NCI-H510A (cell line): ENCODE results near the gene HK3.

Source experiments
- DNase-seq: peaks from one replicate; lab custom pipeline; 2025; lab: John Stamatoyannopoulos, UW

HK3 gene

DNA sequence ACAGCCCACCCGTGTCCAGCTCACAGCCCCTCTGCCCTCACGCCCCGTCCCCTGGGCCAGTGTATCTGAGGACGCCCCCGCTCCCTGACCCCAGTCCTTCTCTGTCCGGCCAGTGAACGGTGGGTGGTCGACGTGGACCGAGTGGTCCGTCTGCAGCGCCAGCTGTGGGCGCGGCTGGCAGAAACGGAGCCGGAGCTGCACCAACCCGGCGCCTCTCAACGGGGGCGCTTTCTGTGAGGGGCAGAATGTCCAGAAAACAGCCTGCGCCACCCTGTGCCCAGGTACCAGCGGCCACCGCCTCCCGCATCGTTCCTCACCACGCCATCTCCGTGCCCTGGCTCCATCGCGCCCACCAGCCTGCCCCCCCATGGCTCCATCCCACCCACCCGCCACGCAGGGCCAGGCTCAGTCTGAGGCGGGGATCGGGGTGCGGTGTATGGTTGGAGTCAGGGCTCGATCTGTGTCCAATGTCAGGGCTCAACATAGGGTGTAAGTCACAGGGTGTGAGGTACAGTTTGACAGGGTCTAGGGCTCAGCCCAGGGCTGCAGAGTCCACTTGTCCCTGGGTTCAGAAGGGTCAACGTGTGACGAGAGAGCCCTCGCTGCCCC lies 29.5 kb downstream of the HK3 start:
- DNase-seq: no peak

GRCh38 chr5:176868731-176869130 lies 30.4 kb downstream of the HK3 start:
- DNase-seq: no peak

- no peak for DNase-seq
Measured at GRCh38 chr5:176868126-176868525, 31.0 kb downstream of the HK3 start.

GRCh38 chr5:176866707-176867310 lies 32.3 kb downstream of the HK3 start:
- DNase-seq: no peak

GRCh38 chr5:176865964-176866363 lies 33.2 kb downstream of the HK3 start:
- no peak for DNase-seq

DNA sequence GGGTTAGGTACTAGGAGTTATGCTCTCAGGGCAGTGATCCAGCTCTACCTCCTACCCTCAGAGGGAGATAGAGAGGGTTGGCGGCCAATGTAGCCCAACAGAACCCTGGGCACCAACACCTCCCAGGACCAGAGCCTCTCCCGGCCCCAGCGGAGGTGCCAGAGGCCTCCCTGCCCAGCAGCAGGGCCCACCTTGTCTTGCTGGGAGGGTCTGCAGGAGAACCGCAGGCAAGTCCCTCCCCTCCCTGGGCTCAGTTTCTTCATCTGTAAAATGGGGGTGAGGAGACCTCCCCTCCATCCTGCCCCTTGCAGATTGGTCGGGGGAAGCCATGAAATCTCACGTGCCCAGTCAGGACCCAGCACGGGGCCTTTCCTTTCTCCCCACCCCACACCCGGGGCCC lies 34.4 kb downstream of the HK3 start:
- DNase-seq: no peak

GRCh38 chr5:176863765-176864098 lies 35.4 kb downstream of the HK3 start:
- no peak for DNase-seq

- no peak for DNase-seq
Measured at GRCh38 chr5:176863041-176863764, 35.9 kb downstream of the HK3 start.

GRCh38 chr5:176862330-176862995 lies 36.7 kb downstream of the HK3 start:
- no peak for DNase-seq

GRCh38 chr5:176861276-176861675 lies 37.9 kb downstream of the HK3 start:
- DNase-seq: no peak

DNA sequence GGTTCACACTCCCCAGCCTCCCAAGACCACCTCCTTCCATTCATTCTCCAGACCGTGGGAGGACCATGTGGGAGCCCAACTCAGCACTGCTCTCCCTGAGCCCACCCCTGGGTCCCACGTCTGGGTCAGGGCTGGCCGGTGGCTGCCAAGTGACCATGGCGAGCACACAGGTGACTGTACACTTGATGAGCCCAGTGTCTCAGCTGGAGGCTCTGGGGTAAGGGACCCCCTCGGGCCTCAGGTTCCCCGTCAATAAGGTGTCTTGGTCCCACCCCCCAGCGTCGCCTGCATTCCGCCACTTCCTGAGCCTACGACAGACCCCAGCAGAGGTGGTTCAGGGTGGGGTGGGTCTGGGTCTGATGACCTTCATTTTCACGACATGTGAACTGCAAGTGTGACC lies 38.8 kb downstream of the HK3 start:
- DNase-seq: no peak

GRCh38 chr5:176859916-176860315 lies 39.2 kb downstream of the HK3 start:
- DNase-seq: no peak

- DNase-seq: no peak
Measured at GRCh38 chr5:176857894-176858273, 41.3 kb downstream of the HK3 start.

DNA sequence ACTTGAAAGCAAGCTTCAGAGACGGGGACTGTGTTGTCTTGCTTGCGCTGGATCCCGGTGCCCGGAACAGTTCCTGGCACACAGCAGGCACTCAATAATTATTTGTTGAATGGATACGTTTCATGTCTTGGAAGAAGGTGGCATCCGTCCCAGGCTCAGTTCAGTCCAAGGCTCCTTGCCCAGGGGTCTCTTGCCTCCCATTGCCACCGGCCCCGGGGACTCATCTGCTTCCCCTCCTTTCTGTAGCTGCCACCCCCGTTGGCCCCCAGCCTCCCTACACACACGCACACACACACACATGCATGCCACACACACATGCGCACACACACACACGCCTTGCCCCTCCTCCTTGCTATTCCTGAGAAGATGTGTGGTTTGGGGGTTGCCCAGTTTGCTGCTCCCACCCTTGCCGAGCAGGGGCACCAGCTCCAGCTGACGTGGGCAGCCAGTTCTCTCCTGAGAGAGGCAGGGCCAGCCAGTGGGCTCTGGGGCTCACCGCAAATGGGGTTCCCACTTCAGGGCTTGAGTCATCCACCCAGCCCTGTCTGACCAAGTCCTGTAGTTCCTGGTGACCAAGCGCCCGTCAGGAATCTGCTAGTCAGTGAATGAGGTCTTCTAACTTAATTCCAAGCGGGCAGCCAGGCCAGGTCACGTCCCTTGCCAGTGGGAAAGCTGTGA lies 41.8 kb downstream of the HK3 start:
- DNase-seq: no peak

DNA sequence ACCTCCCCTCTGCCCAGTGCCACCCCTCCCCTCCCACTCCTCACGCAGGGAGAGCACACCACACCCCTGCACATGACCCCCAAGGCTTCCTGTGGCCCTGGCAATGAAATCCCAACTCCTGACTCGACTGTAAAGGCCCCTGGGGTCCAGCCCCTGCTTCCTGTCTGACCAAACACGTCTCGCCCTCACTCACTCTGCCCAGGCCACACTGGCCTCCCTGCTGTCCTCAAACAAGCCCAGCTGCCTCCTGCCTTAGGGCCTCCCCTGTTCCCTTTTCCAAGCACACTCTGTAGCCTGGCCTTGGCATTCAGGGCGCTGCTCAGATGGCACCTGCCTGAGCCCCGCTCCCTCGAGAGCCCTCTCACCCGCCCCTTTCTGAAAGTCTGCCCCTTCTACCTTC lies 42.4 kb downstream of the HK3 start:
- DNase-seq: no peak

DNA sequence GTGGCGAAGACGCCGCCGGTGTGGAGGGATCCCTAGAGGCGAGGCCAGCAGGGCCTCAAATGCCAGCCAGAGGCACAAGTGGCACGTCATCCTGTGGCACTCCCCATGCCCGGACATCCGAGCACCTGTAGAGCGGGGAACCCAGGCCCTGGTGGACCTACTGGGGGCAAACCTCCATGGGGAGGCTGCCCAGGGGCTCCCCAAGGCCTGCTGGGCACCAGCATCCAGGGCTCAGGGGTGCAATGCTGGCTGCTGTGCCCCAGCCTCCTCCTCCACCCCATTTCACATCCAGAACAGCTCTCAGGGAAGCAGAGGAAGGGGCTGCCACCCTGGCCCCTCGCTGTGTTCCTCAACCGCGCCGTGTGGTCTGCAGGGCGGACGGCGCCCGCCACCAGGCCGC lies 43.5 kb downstream of the HK3 start:
- DNase-seq: no peak

DNA sequence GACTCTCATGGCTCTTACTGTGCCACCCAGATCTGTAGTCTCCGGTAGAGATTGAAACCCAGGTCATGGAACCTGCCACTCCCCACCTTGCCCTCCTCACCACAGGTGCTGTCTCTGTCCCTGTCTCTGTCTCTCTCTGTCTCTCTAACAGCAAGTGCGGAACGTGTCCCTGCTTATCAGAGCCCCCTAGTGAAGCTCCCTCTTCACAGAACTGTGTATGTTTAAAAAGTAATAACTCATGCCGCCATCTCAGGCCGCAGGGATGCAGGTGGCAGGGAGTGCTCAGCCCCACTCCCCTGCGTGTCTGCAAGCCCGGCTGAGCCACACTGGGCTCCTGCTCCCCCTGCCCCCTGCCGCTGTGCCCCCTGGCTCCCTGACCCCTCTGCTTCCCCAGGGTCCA lies 45.0 kb downstream of the HK3 start:
- DNase-seq: no peak

DNA sequence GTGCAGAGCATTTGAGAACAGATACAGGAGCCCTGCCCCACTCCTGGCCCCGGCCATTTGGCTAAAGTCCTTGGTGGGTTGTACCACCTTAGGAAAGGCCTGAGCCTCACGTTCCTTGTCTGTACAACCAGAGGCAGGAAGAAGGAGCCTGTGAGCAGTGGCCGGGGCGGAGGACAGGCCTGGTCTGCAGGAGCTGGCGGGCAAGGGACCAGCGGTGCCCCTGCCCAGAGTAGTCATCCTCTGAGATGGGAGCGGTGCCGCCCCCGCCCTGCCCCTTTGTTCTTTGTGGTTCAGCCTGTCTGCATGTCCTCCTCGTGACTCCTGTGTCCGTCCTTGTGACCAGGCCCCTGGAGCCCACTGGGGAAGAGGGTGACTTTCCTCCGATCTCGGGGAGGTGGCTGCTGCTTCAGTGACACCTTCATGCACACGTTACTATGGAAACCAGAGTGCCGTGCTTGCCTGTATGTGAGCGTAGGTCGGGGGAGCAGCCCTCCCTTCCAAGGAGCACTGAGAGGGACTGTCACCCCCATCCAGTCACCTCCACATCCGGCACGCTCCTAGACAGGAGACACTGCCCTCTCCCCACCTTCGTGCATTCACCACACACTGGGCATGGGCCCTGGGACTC lies 45.9 kb downstream of the HK3 start:
- DNase-seq: no peak

GRCh38 chr5:176851871-176852658 lies 47.1 kb downstream of the HK3 start:
- no peak for DNase-seq

GRCh38 chr5:176851380-176851779 lies 47.8 kb downstream of the HK3 start:
- no peak for DNase-seq
